ENCODE measurements around the gene PHLDB2.

The PHLDB2 gene

DNA sequence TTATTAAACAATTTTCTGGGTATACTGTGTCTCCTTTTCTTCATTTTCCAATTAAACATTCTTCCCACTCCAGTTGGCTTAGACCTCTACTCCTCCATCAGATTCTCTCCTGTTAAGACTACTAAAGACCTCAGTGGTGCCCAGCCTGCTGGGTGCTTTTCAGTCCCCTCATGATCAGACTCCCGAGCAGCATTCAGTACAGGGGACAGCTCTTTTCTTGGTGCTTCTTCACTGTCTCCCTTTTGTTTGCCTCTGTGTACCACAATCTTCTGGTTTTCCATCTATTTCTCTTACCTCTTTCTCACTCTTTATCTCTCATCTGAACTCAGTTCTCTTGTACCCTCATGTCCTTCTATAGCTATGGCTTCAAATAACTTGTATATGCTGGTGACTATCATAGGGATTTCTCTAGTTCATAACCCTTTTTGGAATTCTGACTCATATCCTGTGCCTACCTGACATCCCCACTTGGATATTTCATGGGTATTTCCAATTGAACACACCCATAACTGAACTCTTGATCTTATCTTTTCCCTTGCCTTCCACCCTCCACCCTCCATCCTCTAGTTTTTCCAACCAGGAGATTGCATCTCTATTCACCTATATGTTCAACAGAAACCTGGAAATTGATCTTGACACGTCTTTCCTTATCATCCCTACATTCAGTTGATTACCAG is 64.2 kb downstream of the PHLDB2 start:
- no peak for DNase-seq (ENCODE audit: low read depth, low spot score)

DNA sequence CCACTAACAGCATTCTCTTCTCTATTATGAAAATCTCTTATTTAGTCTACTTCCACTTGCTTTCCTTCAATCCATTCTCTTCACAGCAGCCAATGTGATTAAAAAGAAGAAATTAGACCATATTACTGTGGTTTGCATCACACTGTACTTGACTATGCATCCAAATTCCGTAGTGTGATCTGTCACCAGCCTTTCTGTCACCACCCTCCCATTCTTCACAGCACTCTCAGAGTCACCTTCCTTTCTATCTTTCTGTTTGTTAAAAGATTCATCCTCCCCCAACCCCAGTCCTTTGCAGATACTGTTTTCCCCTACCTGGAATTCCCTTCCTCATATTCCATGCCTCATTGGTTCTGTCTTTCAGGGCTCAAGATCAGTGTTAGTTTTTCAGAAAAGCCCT is 64.7 kb downstream of the PHLDB2 start:
- no peak for DNase-seq (ENCODE audit: low read depth, low spot score)

DNA sequence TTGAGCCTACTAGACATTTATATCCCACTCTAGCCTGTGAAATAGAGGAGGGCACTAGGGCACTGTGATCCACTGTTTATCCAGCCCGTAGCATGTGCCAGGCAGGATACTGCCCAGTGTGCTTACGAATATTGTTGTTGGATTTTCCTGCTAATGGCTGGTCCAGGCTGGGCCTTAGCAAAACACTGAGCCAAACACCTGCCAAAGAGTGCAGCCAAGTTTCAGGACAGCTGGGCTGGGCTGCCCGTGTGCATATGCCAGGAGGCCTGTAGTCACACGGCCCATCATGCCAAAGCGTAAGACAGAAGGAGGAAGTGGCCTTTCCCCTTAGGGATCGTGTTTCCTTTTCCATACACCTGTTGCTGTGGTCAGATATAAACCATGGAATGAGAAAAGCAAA is 65.2 kb downstream of the PHLDB2 start:
- DNase-seq (ENCODE audit: low read depth, low spot score) = no peak

DNA sequence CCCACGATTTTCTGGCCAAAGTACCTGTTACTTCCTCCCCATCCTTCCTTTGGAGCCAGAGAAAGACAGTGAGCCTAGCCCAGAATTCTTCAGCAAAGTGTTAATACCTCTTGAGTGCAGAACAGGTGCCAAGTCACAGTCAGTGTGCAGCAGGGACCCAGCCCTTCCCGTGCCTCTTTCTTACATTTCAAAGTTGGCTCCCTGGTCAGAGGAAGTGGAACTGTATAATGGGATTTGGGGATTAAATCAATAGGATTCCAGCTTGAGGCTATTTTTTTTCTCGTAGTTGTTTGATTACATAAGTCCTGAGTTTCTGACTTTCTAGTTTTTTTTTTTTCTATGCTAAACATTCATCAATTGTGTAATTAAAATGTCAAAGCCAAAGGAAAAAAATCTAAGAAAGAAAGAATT is 67.2 kb downstream of the PHLDB2 start:
- DNase-seq (ENCODE audit: low read depth, low spot score) = no peak

DNA sequence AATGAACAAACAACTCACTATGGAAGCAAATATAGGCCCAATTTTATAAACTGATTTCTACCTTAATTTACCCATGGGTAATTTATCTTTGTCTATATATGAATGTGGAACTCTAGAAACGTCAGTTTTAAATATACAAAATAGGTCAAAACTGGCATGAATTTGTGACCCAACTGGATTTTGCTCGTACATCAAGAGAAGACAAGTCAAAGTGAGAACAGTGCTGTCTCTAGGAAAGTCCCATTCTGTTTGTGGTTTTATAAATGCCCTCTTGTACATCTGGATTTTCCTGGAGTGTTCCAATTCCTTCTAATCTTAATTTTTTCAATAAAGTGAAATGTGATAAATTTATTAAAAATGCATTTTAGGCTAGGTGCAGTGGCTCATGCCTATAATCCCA is 69.5 kb downstream of the PHLDB2 start:
- DNase-seq (ENCODE audit: low read depth, low spot score) = no peak

DNA sequence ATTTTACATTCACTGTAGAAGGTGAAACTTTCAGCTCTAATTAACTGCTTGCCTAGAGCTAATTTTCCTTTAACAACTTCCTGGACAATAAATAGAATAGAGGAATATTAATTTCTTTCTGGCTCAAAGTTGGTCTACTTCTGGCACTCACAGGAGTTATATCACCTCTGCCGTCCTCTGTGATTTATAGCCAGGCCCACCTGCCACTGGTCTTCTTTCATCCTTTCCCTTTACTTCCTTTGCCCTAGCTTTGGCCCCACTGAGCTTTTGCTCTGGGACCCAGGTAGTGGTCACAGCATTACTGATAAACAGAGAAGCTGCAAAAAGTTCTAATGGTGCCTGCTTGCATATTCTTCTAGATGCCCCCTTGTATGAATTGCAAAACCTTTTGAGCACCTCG is 70.4 kb downstream of the PHLDB2 start:
- no peak for DNase-seq (ENCODE audit: low read depth, low spot score)

DNA sequence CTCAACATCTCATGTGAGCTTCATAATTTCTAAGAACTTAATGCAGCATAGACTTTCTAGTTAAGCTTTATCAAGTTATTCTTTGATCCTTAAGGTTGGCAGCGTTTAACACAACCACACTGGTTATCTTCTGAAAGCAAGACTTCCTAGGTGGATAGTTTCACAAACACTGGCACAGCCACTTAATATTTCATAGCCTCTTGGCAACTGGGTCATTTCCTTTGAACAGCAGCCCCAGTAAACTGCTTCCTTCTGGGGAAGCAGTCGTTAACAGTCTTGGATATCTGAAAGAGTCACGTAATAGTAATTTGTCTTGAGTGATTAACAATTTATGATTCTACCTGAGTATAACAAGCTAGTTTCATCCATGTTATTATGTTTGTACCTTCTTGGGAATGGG is 73.9 kb downstream of the PHLDB2 start:
- no peak for DNase-seq (ENCODE audit: low read depth, low spot score)

DNA sequence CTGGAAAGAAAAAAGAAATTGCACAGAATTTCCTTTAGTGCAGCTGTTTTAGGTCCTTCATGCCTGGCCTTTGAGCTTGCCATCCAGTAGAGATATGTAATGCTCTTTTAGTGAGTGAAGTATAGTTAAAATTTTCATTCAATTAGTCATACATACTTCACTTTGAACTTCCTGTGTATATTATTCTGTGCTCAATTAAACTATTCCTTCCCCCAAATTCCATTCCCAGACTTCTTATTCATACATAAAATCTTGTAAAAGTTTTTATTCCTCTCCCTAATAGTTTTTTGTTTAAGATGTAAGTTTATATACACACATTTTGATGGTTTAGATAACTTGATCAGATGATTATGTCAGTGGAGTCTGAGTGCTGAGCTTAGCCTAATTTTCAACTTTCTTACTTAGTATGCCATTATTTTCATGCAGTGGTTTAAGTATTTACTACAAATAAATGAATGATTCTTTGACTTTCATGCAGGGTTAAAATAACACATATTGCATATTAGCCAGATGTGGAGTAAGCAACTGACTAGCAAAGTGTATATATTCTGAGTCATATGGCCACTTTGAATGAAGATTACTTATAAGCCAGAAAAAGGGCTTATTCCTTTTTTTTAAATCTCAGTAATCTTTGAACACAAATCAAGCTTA is 77.3 kb downstream of the PHLDB2 start:
- no peak for DNase-seq (ENCODE audit: low read depth, low spot score)

DNA sequence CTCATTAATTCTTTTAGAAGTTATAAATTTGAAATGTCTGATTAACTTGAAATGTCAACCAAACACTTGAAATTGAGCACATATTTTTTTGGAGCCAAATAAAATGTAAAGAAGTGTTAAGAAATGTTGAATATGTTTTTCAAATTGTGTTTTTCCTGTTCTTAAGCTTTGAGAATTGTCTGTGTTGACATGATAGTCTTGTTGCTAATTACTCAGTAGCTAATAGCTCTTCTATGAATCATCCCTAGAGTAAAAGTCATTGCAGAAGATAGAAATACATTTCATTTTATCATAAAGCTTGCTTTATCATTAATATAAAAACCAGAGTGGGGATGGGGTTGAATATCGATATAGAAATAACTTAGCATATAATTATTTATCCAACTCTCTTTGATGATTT is 77.9 kb downstream of the PHLDB2 start:
- DNase-seq (ENCODE audit: low read depth, low spot score) = no peak

DNA sequence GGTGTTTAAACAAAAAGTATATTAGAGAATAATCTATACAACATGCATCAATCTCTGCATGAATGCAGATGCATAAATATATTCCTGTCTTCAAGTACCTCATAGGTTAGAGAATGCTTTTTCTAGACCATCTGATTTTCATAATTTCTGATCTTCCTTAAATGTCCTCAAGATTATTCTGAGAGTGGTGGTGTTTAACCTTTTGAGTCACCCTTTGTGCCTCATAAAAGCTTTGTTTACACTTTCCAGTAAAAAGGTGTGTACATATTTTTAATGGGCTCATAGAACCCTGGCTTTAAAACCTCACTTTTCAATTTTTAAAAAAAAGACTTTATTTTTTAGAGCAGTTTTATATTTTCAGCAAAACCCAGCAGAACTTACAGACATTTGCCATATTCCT is 78.8 kb downstream of the PHLDB2 start:
- DNase-seq (ENCODE audit: low read depth, low spot score) = no peak

DNA sequence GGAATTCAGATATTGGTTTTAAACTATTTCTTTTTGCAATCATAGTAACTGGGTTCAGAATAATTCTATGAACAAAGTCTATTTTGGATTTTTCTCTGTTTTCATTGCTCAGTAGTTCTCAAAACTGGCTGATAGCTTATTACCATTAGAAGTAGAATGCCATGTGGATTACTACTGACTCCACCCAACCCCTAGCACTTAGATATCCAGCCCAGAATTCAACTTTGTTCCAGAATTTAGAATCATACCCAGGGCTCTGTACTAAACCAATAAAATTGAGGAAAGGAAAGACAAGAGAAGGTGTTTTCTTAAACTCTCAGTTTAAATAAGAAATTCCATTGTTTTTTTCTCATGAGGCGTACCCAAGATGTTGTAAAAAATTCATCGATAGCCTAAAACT is 80.8 kb downstream of the PHLDB2 start:
- DNase-seq (ENCODE audit: low read depth, low spot score) = no peak

DNA sequence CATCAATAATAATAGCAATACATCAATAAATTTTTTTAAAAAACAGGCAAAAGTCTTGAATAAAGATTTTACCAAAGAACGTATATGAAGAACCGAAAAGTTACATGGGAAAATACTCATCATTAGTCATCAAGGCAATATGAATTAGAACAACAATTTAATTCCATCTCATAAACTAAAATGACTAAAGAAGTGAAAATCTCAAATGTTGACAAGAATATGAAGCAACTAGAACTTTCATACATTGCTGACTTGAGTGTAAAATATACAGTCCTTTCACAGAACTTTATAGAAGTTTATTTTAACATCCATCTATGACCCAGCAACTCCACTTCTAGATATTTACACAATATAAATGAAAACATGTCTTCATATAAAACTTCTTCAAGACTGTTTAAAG is 84.5 kb downstream of the PHLDB2 start:
- DNase-seq (ENCODE audit: low read depth, low spot score) = no peak

DNA sequence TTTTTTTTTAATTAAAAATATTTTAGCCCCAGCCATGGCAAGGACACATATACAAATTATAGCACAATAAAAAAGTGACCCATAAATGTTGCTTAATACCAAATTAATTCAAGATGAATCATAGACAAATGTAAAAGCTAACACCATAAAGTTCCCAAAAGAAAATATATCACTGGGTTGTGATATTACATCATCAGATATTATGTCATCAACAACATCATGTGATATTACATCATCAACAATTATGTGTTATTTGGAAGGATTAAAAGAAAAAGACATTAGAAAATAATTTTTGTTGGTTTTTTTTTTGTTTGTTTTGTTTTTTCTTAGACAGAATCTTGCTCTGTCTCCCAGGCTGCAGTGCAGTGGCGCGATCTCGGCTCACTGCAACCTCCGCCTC is 85.3 kb downstream of the PHLDB2 start:
- DNase-seq (ENCODE audit: low read depth, low spot score) = no peak

DNA sequence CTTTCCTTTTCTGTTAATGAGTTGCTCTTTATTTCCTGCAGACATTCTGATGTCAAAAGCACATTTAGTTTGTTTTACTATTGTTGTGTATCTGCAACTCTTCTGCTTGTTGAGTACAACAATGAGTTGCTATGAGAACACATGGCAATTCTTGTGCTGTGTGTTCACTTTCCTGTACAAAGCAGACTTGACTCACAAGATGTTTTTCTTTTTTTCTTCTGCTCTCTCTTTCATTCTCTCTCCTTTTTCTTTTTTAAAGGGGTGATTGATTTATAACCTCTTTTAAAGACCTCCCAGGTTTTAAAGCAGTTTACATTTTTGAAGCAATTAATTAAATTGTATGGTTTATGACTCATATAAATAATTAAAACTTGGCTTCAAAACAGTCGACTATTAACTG is 88.2 kb downstream of the PHLDB2 start:
- DNase-seq (ENCODE audit: low read depth, low spot score) = no peak

DNA sequence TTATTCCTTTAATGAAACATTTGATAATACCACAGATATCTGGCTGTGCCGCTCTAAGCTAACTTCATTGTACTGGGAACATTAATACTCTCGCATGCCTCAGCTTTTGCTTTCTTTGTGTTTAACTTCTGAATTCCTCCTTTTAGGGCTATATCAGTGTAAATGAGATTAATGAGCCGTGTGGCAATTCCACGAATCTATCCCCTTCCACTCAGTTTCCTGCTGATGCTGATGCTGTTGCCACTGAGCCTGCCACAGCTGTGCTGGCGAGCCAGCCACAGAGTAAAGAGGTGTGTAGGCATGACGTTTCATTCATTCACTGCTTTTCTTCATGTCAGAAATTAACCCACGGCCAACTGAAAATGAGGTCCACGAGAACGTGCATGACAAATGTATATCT is 89.7 kb downstream of the PHLDB2 start:
- DNase-seq (ENCODE audit: low read depth, low spot score) = no peak

DNA sequence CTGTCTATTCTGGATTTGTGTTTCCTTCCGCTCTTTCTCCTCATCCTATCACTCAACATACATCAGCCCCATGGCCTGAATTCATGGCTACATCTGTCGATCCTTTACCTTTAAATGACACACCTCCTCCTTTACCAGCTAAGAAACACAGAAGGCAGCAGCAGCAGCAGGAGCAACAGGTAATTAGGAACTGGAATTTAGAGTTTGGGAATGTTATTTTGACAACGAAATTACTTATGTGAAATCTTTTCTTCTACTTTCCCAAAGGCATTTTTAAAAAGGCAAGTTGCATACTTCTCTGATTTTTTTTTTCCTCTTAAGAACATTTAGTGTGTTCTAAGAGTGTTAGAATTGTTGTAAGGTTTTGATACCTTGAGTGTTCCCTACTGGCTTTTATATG is 90.6 kb downstream of the PHLDB2 start:
- DNase-seq (ENCODE audit: low read depth, low spot score) = no peak

DNA sequence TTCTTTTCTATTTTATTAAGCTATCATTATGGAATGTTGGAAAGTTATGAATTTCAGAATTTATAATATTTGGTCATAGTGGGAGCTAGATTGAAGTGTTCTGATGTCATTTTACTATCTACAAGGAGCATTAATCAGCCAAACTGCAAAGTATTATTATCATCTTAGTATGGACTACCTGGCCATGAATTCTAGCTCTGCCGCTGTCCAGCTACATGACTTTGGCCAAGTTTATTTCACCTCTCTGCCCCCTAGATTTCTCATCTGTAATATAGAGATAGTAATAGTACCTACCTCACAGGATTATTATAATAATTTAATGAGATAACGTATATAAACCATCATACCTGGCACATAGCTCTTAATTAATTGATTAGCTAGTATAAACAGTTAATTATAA is 92.0 kb downstream of the PHLDB2 start:
- no peak for DNase-seq (ENCODE audit: low read depth, low spot score)

DNA sequence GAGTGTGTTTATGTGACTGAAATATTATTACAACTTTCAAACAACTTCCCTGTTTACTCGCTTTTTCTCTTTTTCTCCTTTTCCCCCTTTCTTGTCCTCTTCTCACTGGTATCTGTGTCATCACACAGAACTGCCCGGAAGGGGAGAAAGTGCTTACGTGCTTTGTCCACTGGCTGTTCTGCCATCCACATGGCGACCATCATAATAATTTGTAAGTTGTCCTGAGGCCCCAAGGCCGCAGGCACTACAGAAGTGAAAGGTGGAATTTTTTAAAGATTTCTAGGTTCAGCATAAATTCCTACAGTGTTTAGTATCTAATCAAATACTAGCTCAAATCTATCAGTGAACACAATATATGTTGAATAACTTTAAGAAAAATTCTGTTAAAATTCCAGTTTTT is 93.0 kb downstream of the PHLDB2 start:
- DNase-seq (ENCODE audit: low read depth, low spot score) = no peak

DNA sequence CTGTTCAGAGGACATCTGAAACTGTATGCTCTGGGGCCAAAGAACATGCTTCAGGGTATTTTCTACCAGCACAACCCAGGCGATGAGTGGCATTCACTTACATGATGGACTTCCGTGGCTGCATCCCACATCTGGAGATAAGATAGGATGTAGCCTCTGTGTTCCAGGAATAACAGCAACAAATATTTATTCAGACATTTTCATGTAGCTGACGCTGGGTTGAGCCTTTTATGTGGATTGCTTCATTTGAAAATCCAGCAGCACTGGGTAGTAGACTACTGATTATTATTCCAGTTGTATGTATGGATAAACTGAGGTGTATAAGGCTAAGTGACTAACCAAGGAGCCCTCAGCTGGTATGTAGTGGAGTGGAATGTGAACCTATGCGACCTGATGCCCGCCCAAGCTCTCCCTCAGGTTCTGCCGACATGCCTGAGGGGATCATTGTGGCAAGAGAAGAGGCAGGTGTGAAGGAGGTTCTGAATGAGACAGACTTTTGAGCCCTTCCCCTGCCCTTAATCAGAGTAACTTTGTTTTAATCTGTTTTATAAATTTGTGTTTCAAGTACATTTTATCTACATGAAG is 93.9 kb downstream of the PHLDB2 start:
- DNase-seq (ENCODE audit: low read depth, low spot score) = no peak

DNA sequence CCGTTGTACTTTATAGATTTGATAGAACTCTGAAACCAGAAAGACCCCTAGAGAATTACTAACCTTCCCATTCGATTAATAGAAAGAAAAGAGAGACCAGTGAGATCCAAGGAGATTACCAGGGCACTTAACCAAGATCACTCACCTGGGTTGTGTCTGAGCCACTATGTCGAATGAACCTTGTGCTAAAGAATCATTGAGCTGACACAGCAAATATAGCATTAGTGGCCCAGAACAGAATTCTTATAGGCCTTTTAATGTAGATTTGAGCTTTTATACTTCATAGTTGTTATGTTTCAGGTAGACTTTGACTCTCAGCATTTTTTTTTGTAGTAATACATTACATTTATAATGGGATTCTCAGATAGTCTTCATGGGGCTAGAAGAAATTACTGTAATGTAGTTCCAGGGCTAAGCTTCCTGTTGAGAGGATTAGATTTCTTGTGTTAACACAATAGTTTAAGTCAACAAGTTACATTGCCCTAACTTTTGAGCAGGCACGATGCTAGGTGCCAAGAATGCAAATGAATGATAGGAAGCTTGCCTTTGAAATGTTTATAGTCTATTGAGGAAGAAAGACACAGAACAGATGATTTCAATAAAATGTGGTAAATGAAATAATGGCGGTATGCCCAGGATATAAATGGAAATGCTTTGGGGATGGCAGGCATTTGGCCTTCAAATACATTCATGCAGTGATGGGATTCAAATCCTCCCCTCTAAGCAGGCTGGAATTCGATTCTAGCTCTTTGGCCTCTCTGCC is 95.3 kb downstream of the PHLDB2 start:
- DNase-seq (ENCODE audit: low read depth, low spot score) = no peak

DNA sequence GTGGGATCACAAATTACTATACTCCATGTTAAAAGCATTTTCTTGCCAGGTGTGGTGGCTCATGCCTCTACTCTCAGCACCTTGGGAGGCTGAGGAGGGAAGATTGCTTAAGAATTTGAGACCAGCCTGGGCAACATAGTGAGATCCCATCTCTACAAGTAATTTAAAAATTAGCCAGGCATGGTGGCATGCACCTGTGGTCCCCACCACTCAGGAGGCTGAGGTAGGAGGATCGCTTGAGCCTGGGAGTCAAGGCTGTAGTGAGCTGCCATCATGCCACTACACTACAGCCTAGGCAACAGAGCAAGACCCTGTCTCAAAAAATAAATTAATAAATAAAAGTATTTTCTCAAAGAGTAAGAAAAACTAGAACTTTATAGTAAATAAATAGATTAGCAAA is 96.8 kb downstream of the PHLDB2 start:
- no peak for DNase-seq (ENCODE audit: low read depth, low spot score)

DNA sequence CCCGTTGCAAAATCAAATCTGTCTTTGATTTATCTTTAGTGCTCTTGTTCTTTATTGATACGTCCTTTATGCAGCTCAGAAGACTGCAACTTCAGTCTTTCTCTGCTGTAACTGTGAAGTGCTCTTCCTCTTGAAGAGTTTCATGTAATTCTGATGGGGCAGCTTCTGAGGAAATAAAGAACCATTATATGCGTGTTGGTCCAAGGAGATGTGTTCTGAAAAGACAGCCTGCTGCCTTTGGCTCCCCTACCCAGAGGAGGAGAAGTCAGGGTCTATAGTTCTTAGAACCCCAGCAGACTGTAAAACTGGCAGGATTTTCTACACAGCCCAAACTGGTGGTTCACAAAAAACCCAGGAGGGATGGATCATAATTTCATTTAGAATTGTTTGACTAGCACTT is 97.4 kb downstream of the PHLDB2 start:
- no peak for DNase-seq (ENCODE audit: low read depth, low spot score)

Measured in activated CD4-positive, CD25-positive, alpha-beta regulatory T cell treated with anti-CD3 and anti-CD28 coated beads, Interleukin-2, amount 50 U/mL, for 16 hours (primary cell).